Testis (tissue), 2 donors: ENCODE measurements around the gene NAT14.

Source experiments
- POLR2A ChIP-seq: fragments of 450-650 bp; IDR thresholded peaks from one replicate; pipeline ENCODE4 v1.6.1; 2017; ENCODE audit warnings: antibody characterized with exemption, mild to moderate bottlenecking, moderate library complexity
- TF ChIP-seq, protein P1 (sequence below), 3 experiments: fragments of 450-650 bp in 2 of 3; fragments of 200-600 bp in 1 of 3; sonication (generic) in 1 of 3; IDR thresholded peaks; one replicate each; pipeline ENCODE4 v1.5.1; 2016 to 2019; ENCODE audit warnings: antibody characterized with exemption in 3 of 3, mild to moderate bottlenecking in 2 of 3, moderate library complexity in 1 of 3

- TF ChIP-seq POLR2A: no peak
- TF ChIP-seq, protein P1, sequence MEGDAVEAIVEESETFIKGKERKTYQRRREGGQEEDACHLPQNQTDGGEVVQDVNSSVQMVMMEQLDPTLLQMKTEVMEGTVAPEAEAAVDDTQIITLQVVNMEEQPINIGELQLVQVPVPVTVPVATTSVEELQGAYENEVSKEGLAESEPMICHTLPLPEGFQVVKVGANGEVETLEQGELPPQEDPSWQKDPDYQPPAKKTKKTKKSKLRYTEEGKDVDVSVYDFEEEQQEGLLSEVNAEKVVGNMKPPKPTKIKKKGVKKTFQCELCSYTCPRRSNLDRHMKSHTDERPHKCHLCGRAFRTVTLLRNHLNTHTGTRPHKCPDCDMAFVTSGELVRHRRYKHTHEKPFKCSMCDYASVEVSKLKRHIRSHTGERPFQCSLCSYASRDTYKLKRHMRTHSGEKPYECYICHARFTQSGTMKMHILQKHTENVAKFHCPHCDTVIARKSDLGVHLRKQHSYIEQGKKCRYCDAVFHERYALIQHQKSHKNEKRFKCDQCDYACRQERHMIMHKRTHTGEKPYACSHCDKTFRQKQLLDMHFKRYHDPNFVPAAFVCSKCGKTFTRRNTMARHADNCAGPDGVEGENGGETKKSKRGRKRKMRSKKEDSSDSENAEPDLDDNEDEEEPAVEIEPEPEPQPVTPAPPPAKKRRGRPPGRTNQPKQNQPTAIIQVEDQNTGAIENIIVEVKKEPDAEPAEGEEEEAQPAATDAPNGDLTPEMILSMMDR (IDR thresholded peaks at IDR 0.05): no peak
These were observed 5.9 kb upstream of the NAT14 start for GRCh38 chr19:55479045-55479444.
